HG02885 (cell line): ENCODE results near the gene AKAP13.
"Not testable (repeated sequence)": the region's sequence is repeated elsewhere in the genome, so short reads cannot be mapped to it uniquely, and the experiment has no call there.

Experiments
- ATAC-seq: cut with Tn5 transposase; IDR thresholded peaks from one replicate; pipeline ENCODE4 v1.9.1; 2021; ENCODE audit warnings: mild to moderate bottlenecking; ENCODE audit not compliant: unreplicated experiment, poor library complexity

The AKAP13 gene

DNA sequence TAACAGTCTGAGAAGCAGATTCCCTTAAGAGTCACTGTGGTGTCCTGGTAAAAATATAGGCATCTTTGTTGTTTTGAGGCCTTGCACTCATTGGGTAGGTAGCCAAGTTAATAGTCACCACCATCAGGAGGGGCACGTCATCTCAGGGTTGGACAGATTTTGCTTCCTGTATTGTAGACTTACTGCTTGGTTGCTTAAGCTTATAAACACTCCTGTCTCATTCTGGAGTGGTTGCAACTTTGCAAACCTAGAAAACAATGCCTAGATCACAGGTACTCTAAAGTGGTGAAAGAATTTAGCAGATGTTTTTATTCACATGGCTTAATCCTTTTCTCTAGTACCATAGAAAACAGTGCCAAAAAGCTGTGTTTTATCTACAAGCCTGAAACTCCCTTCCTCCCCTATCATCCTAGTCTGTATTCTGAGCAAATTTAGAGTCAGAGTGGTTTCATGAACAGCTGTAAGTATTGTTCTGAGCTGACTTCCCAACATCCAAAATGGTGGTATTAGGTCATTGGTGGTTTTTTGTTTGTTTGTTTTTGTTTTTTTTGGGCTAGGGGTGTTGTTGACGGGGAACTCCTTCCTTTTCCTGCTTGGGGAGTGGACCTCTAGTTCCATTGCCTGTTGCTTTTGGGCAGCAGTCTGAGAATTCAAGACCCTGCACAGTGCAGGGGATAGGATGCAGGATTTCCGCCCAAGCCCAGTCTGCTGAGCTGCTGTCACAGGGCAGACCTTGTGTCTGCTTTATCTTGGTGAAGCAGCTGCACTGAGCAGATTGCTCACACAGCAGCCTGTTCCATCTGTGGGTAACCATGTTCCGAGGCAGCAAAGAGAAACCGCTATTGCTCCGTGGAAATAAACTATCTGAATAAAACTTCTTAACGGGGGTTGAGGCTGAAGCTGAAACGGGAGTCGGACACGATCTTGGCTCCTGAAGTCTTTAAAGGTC is 202.0 kb downstream of the AKAP13 start:
- peak; percentile 60 for ATAC-seq

DNA sequence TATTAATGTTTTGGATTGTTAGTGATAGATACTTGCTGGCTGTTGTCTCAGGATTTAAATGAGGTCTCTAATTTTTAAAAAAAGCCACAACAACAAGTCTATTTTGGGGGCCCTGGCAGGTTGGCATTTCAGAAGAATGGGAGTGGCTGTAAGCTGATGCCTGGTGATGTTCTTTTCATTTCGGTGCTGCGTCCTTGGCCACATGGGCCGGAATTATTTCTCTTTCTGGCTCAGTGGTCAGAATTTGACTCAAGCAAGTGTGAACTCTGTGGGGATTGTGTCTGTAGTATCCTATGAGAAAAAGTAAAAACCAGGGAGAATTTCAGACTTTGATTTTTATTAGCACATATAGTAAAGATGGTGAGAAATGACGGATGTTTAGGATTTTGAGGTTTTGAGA is 203.0 kb downstream of the AKAP13 start:
- ATAC-seq: no peak

DNA sequence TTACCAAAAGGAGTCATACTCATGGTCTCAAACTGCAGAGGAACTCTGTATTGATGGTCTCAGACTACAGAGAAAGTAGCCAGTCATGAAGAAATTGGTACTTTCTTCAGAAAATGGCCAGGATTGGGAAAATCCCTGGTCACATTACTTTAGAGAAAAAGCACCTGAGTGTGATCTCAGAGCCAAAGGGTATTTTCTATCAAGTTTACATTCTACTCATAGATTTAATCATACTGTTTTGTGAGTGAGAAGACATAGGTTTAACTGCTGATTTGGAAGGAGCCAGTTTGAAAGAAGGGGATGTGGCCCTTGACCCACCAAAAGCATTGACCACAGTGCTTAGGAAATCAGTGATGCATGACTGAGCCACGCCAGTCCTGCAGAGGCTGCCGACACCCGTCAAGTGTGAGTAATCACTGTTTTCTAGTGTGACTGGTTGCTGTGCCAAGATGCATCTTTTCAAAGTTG is 203.6 kb downstream of the AKAP13 start:
- peak; percentile 43 for ATAC-seq

DNA sequence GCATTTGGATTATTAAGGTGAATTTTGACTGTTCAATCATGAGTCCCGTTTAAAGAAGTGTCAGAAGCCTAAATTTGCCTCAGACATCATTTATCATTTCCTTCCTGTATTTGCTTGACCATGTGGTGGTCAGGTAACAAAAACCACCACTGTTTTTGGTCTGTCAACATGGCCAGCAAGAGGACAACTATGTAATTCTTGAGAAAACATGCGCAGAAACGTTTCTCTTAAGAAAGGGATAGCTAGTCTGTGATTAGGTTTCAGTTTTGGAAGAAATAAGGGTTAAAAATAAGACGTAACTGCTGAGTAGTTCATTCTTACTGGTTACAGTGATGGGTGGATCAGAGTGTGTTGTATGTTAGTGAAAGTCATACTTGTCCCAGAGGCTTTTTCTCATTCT is 204.5 kb downstream of the AKAP13 start:
- peak; percentile 37 for ATAC-seq

DNA sequence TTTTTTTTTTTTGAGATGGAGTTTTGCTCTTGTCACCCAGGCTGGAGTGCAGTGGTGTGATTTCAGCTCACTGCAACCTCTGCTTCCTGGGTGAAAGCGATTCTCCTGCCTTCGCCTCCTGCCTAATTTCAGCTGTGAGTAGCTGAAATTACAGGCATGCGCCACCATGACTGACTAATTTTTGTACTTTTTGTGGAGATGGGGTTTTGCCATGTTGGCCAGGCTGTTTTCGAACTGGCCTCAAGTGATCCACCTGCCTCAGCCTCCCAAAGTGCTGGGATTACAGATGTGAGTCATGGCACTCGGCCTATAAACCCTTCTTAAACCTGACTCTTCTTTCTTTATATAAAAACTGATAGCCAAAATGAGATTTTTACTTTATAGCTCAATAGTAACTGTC is 205.8 kb downstream of the AKAP13 start:
- not testable (repeated sequence) for ATAC-seq

DNA sequence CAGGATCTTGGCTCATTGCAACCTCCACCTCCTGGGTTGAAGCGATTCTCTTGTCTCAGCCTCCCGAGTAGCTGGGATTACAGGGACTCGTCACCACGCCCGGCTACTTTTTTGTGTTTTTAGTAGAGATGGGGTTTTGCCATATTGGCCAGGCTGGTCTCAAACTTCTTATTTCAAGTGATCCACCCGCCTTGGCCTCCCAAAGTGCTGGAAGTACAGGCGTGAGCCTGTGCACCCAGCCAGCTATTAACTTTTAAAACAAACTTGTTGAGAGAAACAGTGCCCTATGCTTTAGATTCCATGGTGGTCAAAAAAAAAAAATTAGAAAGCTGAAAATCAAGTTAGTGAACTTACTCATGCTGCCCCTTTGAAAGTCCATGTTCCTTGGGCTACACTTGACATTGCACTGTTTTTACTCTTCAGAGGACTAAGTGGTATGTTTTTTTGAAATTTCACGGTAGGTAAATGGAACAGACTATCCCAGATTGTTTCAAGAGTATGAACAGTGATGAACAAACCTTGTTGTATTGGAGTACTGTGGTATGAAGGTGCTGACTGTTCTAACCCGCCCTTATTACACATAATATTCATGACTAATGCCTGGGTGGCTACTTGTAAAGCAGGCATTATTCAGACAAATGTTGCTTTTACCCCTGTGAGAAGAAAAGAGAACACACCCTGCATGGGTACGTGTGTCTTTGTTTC is 207.5 kb downstream of the AKAP13 start:
- ATAC-seq: no peak

DNA sequence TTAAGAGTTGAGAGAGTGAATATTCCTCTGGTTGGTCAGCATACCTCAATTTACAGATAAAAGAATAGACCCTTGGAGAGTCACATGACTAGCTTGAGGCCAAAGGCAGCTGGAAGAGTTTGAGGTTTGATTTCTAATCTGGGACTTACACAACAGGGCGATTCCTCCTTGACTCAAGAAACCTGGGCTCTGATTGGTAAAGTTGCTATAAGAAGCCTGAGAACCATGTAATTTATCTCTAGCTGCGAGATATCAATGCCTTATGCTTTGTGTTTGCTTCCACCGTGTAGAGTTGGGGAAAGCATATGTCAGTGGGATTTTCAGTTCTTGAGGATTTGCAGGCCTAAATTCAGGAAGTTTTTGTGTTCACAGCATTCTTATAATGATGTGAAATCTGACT is 208.3 kb downstream of the AKAP13 start:
- no peak for ATAC-seq

DNA sequence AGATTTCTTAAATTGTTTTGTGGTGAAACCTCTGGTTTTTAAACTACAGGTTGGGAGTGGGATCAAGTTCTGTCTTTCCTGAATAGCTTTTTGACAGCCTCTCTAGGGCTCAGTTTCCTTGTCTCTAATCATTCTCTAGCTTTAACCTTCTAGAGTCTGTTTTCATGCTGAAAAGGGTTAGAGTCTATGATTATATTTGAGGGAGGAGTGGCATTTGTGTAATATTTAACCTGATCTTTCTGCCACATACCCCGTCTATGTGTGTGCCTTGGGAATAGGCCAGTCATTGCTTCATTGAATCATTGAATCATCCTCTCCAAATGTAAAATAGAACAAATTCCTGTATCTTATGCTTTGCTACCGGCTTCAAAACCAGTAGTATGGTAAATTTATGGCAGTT is 209.4 kb downstream of the AKAP13 start:
- no peak for ATAC-seq

DNA sequence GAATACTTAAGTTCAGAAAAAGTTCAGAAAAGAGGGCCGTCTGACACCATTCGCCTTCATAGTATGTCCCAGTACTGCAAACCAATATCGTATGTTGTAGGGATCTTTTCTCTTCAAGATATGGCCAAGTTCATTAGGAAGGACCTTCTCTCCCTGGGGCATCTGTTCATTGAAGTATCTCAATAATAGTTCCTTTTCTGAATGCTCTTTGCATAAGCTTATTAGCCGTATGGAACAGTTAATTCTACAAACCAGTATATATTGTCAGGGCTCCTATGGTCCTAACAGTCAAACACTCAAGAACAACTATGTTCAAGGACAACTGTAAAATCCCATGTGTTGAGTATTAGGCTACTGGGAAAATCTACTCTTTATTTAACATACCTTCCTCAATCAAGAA is 211.2 kb downstream of the AKAP13 start:
- no peak for ATAC-seq

DNA sequence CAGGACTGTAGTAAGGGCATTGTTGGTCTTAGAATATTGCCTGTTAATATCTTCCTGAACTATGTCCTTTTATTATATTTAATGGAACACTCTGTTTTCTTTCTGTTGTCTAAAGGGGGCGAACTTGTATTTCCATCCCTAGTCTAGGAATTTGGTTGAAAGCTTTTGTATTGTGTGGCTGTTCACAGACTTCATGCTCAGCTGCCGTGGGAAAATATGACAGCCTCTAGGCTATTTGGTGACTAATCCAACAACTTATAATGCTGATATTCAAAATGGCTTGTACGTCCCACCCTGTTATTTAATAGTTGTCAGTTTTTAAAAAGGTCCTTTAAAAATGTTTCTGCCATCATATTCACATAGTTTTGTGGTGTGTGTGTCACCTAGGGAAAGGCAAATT is 211.7 kb downstream of the AKAP13 start:
- ATAC-seq: no peak

DNA sequence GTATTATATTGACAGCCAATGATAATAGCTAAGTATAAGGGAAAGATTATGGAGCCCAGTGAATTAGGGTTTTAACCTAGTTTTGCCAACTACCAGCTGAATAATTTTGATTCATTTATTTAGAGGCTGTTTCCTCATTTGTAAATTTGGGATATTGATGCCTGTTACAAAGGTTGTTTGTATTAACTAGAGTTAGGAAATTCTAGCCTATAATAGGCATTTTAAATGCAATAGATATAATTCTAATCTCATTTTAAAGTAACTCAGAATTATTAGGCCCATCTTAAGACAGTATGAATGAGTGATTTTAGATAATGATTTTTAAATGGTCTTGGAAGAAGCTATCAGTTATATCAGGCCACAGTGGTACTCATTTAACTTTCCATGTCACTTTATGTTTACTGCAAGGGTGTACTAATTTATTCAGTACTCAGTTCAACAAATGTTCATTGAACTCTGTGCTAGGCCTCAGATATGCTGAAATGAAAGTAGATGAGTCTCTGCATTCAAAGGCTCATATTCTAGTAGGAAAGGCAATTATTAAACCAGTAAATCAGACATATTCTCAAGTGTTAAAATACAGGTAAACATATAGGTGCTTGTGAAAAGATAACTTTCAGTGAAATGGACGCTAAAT is 213.5 kb downstream of the AKAP13 start:
- ATAC-seq: no peak

DNA sequence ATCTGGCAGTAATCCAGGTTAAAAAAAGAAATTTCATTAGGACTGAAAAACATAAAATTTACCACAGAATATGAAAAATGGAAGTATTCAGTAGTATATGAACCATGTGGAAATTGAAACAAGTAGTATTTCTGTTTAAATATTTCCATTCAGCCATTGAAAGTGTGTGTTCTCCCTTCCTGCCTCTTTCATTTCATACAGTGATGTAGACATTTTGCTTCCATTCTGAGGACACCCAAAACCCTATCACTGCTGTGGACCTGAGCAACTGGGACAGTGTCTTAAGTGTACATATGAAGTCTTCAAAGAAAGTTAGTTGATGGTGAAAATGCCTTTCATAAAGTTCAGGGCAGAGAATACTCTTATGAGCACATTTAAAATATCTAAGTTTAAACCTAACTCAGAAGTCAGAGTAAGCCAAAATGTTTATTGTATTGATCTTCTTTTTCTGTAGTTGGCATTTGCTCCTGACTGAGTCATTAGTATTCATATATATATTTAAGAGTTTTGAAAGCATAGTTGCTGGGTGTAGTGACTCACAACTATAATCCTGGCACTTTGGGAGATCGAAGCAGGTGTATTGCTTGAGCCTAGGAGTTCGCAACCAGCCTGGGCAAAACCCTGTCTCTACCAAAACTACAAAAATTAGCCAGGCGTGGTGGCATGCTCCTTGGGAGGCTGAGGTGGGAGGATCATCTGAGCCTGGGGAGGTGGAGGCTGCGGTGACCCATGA is 215.6 kb downstream of the AKAP13 start:
- no peak for ATAC-seq

DNA sequence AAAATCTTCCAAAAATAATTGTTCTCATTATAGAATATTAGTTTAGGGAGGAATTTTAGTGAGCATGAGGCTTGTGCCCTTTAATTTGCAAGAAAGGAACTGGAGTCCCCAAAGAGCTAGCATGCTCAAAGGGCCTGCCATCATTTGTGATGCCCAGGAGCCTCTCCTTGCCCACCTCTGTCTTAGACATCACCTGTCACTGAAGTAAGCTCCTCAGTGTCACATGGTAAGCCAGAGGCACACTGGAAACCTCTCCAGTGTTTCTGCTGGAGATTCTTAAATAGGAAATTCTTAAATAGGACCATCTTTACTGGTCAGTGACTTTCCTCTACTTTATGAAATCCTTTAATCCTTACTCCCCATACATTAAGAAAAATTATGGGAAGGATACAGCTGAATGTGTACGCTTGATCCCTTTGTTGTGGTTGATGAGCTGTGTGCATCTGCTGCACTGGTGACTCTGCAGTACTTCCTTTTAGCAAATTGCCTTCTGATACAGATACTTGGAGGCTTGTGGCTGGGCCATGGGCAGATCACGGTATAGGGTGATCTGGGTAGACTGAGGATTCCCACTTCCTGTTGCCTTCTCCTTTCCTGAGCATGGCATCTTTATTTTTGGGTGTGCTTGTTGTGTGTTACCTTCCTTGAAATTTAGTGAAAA is 216.9 kb downstream of the AKAP13 start:
- ATAC-seq: no peak

DNA sequence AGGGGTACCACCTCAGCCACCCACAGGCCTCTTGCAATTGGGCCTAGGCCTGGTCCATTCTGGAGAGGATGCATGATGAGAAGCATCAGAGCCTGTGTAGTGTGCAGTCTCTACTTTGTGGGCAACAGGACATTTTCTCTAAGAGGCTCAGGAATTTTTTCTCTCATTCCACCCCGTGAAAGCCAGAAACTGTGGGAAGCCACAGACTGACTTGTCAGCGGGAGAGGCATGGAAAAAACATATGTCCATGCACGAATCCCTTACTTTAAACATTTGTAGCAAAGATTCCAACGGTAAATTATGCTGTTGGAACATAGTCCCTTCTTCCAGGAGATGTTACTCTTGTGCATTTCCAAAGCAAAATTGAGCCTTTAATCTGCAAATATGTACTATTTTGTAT is 217.8 kb downstream of the AKAP13 start:
- no peak for ATAC-seq

DNA sequence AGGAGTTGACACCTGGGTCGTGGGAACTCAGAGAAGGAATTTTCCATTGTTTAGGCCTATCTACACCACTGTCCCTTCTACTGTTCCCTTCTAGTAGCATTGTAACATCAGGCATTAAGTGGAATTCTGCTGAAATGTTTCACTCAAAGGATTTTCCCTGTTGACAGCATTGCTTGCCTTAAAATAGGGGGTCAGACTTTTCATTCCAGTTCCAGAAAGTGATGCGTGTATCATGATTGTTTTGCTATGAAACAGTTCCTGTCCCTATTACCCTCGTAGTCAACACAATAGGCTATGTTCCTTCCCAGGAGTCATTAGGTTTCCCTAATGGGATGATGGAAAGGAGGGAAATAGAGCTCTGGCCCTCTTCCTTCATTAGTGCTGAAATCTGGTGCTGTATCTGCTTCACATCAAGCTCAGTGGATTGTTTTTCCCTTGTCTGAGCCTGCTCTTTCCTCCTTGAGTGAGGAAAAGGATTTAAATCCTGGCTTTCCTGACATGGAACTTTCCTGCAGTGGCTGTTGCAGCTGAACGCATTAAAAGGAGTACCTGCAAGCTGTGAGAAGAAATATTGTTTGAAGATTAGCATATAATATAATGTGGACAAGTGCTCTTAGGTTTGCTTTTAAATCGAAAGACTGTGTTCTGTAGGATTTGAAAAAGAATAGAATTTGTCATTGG is 218.5 kb downstream of the AKAP13 start:
- no peak for ATAC-seq

DNA sequence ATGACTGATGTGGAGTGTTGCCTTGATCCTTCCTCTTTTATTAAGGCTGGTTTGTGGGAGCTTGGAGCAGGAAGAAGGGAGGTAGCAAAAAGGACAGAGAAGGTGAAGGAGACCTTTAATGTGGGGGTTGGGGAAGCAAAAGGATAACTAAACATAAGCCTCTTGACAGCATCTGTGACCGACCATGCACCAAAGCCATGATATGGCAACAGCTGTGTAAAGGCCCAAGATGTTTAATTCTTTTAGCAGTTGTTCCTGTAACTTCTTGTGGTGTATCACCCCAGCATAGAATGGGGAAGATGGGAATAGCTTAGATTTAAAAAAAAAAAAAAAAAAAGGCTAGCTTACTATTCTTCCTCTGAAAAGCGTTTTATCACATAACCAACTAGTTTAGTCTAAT is 219.6 kb downstream of the AKAP13 start:
- ATAC-seq: no peak

DNA sequence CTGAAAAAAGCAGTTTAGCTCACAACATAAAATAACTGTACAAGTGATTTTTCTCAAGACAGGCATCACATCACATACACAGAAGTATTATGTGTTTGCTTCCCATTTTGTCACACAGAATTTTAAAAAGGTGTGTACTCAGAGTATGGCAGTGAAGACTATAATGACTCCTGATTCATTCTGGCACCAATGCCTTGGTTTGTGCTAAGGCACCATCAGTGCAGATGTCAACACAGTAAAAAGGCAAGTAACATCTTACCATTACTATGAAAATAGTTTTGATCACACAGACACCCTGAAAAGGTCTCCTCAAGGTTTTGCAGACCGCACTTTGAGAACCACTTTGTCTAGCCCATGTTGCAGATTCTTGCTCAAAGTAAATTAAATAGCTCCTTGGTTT is 222.8 kb downstream of the AKAP13 start:
- ATAC-seq: no peak

DNA sequence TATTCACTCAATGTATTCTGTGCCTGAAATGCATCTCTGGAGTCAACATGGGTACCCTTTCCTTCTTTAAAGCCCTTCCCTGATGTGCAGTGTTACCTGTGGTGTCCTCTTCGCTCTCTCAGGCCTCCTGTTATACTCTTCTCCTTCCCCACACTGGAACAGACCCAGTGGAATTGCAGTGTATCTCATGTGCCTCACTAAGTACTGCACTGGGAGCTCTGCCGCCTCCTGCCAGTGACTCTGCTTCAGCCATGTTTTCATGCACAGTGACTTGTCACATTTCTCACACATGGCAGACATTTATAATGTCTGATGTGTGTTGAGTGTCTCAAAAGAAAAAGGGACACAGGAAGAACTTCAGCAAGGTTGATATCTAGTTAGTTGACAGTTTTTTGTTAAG is 223.3 kb downstream of the AKAP13 start:
- ATAC-seq: no peak

DNA sequence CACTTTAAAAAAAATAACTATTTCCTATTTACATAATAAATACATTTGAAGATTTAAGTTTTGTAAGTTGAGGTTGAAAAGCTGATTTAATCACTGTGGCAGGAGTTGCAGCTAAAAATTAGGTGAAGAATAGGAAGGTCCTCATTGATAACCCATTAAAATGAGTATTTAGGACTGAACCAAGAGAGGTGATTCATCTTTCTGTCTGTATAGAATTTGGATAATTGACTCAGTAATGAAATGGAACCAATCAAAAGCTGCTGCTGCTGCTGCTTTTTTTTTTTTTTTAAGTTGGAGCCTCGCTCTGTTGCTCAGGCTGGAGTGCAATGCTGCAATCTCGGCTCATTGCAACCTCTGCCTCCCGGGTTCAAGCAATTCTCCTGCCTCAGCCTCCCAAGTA is 223.8 kb downstream of the AKAP13 start:
- no peak for ATAC-seq
